MM.1S (cell line): ENCODE measurements around the gene CATSPERD.

Source experiments
- EZH2 ChIP-seq: fragments of 300-600 bp; sonication (generic); optimal IDR thresholded peaks from 2 replicates; pipeline ENCODE3; 2017; ENCODE audit warnings: low read depth, mild to moderate bottlenecking, antibody characterized with exemption, low read length, mixed read lengths
- TF ChIP-seq, protein P1 (sequence below): fragments of 300-600 bp; sonication (generic); IDR thresholded peaks from 2 replicates; pipeline ENCODE4 v1.5.1; 2016; ENCODE audit warnings: antibody characterized with exemption, low read length, mixed read lengths

DNA sequence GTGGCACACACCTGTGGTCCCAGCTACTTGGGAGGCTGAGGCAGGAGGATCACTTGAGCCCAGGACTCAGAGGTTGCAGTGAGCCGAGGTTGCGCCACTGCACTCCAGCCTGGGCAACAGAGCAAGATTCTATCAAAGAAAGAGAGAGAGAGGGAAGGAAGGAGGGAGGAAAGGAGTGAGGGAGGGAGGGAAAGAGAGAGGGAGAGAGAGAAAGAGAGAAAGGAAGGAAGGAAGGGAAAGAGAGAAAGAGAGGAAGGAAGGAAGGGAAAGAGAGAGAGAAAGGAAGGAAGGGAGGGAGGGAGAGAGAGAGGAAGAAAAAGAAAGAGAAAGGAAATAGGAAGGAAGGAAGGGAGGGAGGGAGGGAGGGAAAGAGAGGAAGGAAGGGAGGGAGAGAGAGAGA, 96.8 kb downstream of the CATSPERD start:
- TF ChIP-seq EZH2, result no peak
- TF ChIP-seq, protein P1, sequence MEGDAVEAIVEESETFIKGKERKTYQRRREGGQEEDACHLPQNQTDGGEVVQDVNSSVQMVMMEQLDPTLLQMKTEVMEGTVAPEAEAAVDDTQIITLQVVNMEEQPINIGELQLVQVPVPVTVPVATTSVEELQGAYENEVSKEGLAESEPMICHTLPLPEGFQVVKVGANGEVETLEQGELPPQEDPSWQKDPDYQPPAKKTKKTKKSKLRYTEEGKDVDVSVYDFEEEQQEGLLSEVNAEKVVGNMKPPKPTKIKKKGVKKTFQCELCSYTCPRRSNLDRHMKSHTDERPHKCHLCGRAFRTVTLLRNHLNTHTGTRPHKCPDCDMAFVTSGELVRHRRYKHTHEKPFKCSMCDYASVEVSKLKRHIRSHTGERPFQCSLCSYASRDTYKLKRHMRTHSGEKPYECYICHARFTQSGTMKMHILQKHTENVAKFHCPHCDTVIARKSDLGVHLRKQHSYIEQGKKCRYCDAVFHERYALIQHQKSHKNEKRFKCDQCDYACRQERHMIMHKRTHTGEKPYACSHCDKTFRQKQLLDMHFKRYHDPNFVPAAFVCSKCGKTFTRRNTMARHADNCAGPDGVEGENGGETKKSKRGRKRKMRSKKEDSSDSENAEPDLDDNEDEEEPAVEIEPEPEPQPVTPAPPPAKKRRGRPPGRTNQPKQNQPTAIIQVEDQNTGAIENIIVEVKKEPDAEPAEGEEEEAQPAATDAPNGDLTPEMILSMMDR, result no peak
